HL-60 (cell line): ENCODE measurements around the gene ZNF705A.
"Not testable (repeated sequence)": the region's sequence is repeated elsewhere in the genome, so short reads cannot be mapped to it uniquely, and the experiment has no call there.

Experiments
- DNase-seq, 2 experiments: peaks; one replicate each; pipeline ENCODE4 v3.0.0-alpha.2; 2010 to 2020; ENCODE audit warnings: low read depth in 1 of 2, low spot score in 1 of 2
- H3K27ac ChIP-seq: fragments of 250-450 bp; sonication (Bioruptor Pico); replicated peaks from 2 replicates; pipeline ENCODE4 v1.5.1; 2020; ENCODE audit warnings: mild to moderate bottlenecking, moderate library complexity
- H3K27me3 ChIP-seq: fragments of 250-450 bp; sonication (Bioruptor Pico); 2 replicates; pipeline ENCODE4 v1.5.1; 2021; ENCODE audit warnings: mild to moderate bottlenecking, moderate library complexity; ENCODE audit not compliant: insufficient read depth, poor library complexity, severe bottlenecking
- H3K4me3 ChIP-seq: replicated peaks from 2 replicates; pipeline ENCODE4 v1.5.1; 2011; ENCODE audit warnings: mild to moderate bottlenecking, control low read depth, low read length; ENCODE audit not compliant: insufficient read depth
- CTCF ChIP-seq: IDR thresholded peaks from one replicate; pipeline ENCODE4 v1.5.1; 2011; ENCODE audit warnings: low read length, control low read depth, inconsistent platforms; ENCODE audit not compliant: insufficient read depth
- GABPA ChIP-seq: IDR thresholded peaks from 2 replicates; pipeline ENCODE4 v1.6.1; 2012; ENCODE audit warnings: low read depth
- POLR2AphosphoS5 ChIP-seq: IDR thresholded peaks from 2 replicates; pipeline ENCODE4 v1.6.1; 2012; ENCODE audit warnings: low read depth
- REST ChIP-seq: IDR thresholded peaks from 2 replicates; pipeline ENCODE4 v1.6.1; 2012; ENCODE audit warnings: low read depth; ENCODE audit not compliant: insufficient replicate concordance
- SPI1 ChIP-seq: IDR thresholded peaks from 2 replicates; pipeline ENCODE4 v1.6.1; 2012; ENCODE audit warnings: low read depth, mild to moderate bottlenecking, borderline replicate concordance

ZNF705A gene

GRCh38 chr12:8123124-8123912, 33.5 kb upstream of the ZNF705A start, which contains the start of gene CLEC4A:
Gene CLEC4A, plus strand, starts transcription at chr12:8123617. Its CDS starts 262 bp downstream, at chr12:8123879.
- Histone ChIP-seq H3K27me3 (no peaks in the 10 kb centered on the region), H3K27ac (peak within 1 kb of the TSS; percentile 45), H3K4me3 (0 out of 2 replicates have a peak within 1 kb of the TSS, but pooled peaks have one; percentile 0)
- peak in 1 of 2 experiments; percentile 50 for DNase-seq
- TF ChIP-seq POLR2AphosphoS5 = no peak
- TF ChIP-seq GABPA = no peak
- no peak for TF ChIP-seq REST
- TF ChIP-seq CTCF = no peak
- peak; percentile 47; the same call in 1 of the 2 replicates for TF ChIP-seq SPI1

- Histone ChIP-seq H3K4me3 (no peak overlapping the region), H3K27ac (peak overlapping the region; percentile 34), H3K27me3 (no peaks in the 10 kb centered on the region)
- no peak for TF ChIP-seq CTCF
- TF ChIP-seq POLR2AphosphoS5 = peak; percentile 56; the same call in 1 of the 2 replicates
- TF ChIP-seq REST = no peak
- peak; percentile 75; the same call in 1 of the 2 replicates for TF ChIP-seq SPI1
- TF ChIP-seq GABPA = no peak; the same call in 1 of the 2 replicates
- DNase-seq = peak; percentile 66 to 97
These were observed 29.7 kb upstream of the ZNF705A start for GRCh38 chr12:8127138-8127537.

- H3K4me3 ChIP-seq, H3K27ac ChIP-seq, H3K27me3 ChIP-seq, DNase-seq: not testable (repeated sequence)
These were observed 23.0 kb upstream of the ZNF705A start for GRCh38 chr12:8133636-8134397.

GRCh38 chr12:8134398-8134930, 22.4 kb upstream of the ZNF705A start:
- H3K27ac ChIP-seq, H3K27me3 ChIP-seq, DNase-seq, H3K4me3 ChIP-seq: not testable (repeated sequence)

GRCh38 chr12:8141647-8142046, 15.2 kb upstream of the ZNF705A start:
- H3K27me3 ChIP-seq, DNase-seq: not testable (repeated sequence)

More at GRCh38 chr12:8141647-8142046, 15.2 kb upstream of the ZNF705A start:
- not testable (repeated sequence) for H3K4me3 ChIP-seq, H3K27ac ChIP-seq
